H54 (cell line): ENCODE results near the gene ENKUR.
A peak's percentile ranks its signal among the peaks of the same experiment; 100 is the strongest.
"Not testable (repeated sequence)": the region's sequence is repeated elsewhere in the genome, so short reads cannot be mapped to it uniquely, and the experiment has no call there.

Experiments
- DNase-seq: peaks from one replicate; pipeline ENCODE4 v3.0.0; 2011; ENCODE audit warnings: low spot score, mixed read lengths; ENCODE audit not compliant: insufficient read length
- FAIRE-seq: peaks from 3 replicates; lab custom pipeline; 2011; peaks lifted over from hg19 to GRCh38; lab: Jason Lieb, UNC
- POLR2A ChIP-seq: IDR thresholded peaks from 2 replicates; pipeline ENCODE4 v1.6.1; 2011; ENCODE audit warnings: low read depth, mild to moderate bottlenecking, low read length

ENKUR gene

DNA sequence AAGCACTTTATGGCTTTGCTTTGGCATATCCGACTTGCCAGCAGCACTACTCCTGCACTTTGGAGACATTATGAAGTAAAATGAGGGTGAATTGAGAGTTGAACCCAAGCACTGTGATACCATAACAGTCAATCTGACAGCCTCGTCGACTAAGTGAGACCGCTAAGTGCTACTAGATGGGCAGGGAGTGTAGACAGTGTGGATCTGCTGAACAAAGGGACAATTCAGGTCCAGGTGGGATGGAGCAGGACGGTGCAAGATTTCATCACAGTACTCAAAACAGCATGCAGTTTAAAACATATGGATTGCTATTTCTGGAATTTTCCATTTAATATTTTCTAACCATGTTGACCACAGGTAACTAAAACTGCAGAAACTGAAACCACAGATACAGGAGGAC is 42.8 kb downstream of the ENKUR start:
- DNase-seq (no peak), FAIRE-seq (no peak)
- TF ChIP-seq POLR2A, result no peak

DNA sequence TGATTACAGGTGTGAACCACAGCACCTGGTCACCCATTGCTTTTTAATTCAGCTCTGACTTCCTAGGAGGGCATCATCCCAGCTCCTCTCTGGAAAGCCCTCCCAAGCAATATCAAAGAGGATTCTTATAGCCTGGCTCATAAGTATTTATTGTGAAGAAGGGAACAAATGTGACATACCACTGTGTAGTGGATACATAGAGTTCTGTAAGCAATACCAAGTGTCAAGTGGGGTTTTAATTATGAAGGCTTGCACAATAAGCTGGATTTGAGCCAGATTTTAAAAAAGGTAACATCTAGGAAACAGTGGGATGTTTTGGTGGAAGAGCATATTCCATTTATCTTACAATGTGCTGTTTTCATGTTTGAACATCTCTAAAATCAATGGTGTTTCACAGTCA is 44.6 kb downstream of the ENKUR start:
- FAIRE-seq, result no peak

DNA sequence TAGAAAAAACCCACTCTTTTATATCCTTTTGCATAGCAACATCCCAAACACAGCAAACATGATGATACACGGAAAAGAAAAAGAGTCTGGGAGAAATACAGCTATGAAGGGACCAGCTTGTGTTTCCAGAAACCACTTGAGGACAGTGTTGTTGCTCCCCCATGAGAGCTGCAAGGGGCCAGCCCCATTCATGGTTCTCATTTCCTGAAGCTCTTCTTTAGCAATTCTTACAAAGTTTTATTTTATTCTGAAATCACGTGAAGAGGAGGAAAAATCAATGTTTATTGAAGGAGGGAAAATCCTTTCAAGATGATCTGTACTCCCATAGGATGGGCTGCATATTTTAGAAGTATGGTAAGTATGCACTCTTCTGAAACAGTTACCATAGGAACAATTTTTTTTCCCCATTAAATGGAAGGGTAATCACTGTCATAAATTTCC is 46.1 kb downstream of the ENKUR start:
- FAIRE-seq, result no peak
- no peak for TF ChIP-seq POLR2A
- DNase-seq, result no peak

More for the DNA sequence above, 44.6 kb downstream of the ENKUR start:
- no peak for TF ChIP-seq POLR2A
- no peak for DNase-seq

DNA sequence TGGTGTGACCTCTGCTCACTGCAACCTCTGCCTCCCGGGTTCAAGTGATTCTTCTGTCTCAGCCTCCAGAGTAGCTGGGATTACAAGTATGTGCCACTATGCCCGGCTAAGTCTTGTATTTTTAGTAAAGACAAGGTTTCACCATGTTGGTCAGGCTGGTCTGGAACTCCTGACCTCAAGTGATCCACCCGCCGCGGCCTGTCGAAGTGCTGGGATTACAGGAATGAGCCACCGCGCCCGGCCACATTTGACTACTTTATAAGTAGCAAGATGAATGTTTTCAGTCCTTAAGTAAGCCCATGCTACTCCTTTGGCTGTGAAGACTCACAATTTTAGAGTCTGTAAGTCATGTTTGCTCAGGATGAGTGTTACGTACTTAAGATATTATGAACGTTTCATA is 47.0 kb downstream of the ENKUR start:
- not testable (repeated sequence) for FAIRE-seq, DNase-seq

DNA sequence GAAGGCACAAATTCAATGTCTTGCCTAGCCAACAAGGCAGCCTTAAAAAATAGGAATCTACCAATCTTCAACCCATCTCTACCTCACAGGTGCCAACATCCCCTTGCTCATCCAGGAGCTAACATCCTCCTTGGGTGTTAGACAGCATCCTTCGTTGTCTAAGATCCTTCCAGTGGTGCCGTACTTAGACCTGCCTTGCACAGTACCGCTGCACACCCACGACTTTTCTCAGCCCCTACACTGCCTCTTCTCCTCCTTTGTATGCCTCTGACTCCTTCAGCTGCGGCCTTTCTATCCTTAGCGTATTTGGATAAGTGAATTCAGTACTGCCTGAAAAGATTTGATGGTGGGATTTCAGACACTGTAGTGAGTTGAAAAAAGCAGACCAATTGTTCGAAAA is 47.6 kb downstream of the ENKUR start:
- TF ChIP-seq POLR2A, result no peak
- FAIRE-seq (no peak), DNase-seq (no peak)

DNA sequence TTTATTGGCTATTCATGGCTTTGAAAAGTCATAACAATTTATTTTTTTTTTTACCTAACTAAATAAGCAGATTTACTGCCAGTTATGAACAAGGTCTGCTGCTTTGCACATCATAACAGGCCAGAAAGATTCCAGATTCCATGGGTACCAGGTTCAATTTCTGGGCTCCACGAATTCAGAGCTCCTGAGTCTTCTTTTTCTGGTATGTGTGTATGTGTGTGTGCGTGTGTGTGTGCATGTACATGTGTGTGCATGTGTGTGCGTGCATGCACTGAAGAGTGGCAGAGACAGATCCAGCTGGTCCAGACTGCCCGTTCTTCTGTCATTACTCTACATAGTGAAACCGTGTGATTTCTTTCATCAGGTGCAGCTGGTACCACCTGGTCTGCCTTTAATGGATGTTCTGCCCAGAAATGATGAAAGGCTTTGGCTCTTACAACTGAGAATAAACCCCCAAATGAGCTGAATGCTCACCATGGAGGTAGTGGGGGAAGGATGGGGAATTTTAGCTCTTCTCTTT is 48.9 kb downstream of the ENKUR start:
- FAIRE-seq (no peak), DNase-seq (no peak)
- no peak for TF ChIP-seq POLR2A

DNA sequence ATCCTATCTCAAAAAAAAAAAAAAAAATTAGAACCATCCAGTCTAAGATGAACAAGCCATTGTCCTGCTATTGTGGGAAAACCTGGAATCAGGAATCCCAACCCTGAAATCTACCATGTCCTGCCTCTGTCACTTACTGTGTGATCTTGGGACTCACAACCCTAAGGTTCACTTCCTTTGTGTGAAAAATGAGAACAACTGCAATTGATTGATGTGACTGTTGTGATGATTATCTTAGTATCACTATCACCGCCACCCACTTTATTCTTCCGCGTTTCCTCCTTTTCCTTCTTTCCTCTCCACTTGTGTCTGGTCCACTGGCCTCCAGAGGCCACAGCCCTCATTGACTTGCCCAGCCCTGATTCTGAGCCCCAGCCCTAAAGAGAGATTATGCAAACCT is 50.9 kb downstream of the ENKUR start:
- no peak for DNase-seq
- no peak for FAIRE-seq
- TF ChIP-seq POLR2A, result no peak

DNA sequence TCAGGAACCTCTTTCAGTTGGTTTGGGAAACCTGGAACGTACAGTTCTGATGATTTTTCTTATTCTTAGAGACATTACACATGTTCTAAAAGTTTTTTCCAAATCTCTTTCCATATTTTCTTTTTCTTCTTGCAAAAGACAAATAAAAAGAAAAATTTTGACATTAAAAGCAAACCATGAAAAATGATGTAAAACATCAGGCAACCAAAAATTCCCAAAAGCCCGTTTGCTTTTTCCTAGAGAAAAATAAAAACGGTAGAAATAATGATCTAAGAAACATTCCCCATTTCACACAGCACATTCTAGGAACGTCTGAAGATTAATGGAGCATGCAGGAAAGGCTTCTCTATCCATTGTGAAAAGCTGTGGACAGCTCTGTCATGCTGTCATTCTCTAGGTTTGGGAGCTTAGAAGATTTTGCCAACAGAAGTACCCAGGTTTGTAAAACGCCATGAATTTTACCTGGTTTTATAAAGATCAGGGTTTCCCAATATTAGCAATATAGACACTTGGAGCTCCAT is 52.4 kb downstream of the ENKUR start:
- FAIRE-seq (peak; percentile 20), DNase-seq (no peak)
- no peak for TF ChIP-seq POLR2A

DNA sequence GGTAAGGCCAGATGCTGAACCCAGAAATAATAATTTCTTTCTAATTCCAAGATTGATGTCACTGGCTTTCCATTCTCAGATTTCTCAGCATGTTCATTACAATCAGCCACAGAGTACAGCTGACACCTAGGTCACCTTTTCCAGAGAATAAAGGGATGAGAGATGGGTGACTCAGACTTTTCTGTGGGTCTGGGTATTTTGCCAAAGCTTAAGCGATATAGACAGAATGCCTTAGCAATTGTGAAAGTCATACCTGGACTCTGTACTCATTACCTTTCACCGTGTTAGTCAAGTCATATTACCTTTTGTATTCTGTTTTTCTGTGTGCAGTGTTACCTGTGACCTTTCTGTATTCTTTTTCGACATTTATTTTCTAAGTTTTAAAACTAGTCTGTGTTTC is 53.0 kb downstream of the ENKUR start:
- no peak for DNase-seq
- no peak for TF ChIP-seq POLR2A
- FAIRE-seq, result peak; percentile 94

DNA sequence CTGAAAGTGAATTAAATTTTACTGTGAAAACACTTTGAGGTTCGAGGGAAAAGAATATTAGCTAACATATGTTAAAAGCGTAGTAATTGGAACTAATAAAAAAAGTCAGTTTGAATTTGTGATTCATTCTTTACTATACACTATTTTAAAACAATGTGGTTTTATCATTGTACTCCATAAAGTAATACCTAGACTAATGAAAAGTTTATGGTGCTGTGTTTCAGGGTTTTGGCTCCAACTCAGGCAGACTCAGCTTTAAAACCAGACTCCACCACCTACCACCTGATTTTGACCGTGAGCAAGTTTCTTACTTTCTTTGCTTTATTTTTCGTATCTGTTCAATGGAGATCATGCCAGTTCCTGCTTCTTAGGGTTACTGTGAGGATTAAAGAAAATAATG is 54.4 kb downstream of the ENKUR start:
- no peak for DNase-seq
- TF ChIP-seq POLR2A, result no peak
- no peak for FAIRE-seq

DNA sequence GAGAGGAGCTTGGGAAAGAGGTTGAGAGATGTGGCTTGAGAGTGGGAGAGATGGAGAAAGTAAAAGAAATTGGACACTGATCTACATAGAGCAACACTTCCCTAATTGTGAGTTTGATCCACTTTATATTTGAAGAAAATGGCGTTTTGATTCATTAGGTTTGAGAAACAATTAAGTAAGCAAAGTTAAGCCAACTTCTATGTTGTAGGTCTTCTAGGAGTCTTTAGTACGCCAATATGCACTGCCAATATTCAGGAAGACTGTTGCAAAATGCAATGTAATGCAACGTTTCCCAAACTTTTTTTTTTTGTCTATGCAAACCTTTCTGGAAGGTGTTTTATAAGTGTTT is 56.6 kb downstream of the ENKUR start:
- no peak for TF ChIP-seq POLR2A
- FAIRE-seq, result no peak
- DNase-seq, result no peak

DNA sequence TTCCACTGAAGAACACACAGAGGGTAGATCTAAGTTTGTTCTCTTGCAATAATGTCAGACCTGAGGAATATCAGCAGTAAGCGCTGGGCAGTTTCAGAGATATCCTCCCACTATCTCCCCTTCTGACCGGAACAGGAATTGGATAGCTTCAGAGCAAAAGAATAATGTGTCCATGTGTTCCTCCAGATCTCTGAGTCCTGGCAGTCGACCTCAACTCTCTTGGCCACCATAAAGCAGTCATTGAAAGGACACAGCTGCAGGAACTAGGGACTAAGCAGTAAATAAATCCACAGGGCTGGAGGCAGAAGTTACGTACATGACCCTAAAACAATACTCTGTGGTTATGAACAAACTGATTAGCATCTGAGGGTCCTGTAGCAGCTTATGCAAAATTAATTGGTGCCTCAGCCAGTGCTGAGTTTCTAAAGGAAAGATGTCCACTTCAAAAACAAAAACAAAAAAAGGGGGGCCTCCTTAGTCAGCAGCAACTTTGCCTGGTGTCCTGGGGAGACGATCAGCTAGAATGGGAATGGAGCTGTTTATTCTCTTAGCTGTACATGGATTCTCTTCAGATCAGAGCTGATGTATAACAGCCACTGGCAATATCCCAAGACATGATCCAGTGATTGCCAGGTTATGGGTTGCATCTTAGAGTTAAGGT is 57.1 kb downstream of the ENKUR start:
- FAIRE-seq, result peak; percentile 83
- TF ChIP-seq POLR2A, result no peak
- no peak for DNase-seq

DNA sequence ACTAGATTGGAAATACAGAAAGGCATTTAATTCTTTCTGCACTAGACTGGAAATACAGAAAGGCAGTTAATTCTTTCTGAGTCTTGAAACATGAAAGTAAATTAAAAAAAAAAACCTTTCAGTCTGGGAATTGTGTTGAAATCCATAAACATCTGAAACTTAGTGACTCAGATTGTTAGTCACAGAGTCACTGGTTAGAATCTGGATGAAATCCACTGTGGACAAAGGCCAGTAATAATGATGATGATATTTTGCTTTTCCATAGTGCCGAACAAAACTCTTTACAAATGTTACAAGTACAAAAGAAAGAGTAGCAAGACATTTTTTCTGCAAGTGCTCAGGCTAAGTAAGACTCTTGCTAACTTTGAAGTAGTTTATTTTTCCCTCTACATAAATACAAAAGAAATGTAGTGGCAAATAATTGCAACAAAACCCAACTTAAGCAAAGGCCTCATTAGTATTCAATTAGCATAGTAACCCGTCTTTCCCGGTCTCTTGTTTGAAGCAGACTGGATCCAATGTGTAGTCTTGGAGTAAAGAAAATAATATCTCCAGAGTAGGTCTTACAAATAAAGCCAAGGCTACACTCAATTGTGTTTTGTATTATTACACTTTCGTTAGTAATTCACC is 57.8 kb downstream of the ENKUR start:
- no peak for TF ChIP-seq POLR2A
- FAIRE-seq, result peak; percentile 80

DNA sequence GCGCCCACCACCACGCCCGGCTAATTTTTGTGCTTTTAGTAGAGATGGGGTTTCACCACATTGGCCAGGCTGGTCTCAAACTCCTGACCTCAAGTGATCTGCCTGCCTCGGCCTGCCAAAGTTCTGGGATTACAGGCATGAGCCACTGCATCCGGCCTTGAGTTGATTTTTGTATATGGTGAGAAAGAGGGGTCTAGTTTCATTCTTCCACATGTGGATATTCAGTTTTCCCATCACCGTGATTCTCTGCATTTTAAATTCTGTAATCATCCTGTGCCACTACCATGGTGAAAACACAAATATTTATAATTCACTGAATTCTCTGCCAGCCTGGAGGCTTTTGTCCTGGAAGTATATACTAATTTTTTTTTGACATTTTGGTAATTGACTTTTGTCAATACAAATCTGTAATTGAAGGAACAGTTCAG is 58.3 kb downstream of the ENKUR start:
- not testable (repeated sequence) for DNase-seq, FAIRE-seq

More for the DNA sequence above, 57.8 kb downstream of the ENKUR start:
- DNase-seq, result peak; percentile 42

DNA sequence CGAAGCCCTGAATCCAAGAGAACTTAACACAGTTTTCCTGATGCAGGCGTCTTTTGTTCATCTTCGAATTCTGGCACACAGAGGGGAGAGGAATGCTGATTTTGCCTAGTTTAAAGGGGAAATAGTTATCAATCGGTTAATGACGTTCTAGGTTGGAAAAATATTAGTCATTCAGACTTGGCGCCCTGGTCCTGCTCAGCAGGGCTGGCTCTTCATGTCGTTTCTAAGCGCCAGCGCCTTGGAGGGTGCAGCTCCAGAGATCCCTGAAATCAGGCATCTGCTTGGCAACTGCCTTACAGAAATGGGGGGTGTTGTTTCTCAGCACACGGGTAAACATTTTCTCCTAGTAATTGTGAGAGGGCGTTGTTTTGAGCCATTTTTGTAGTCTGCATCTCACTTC is 62.3 kb downstream of the ENKUR start:
- FAIRE-seq, result no peak
- no peak for TF ChIP-seq POLR2A
- DNase-seq, result no peak
